Central memory CD8-positive, alpha-beta T cell (primary cell): ENCODE data around the gene MEDAG.
"Not testable (repeated sequence)": the region's sequence is repeated elsewhere in the genome, so short reads cannot be mapped to it uniquely, and the experiment has no call there.

Experiments
- ATAC-seq: fragments of 150-1000 bp; cut with Tn5 transposase; replicated peaks from 2 replicates; pipeline ENCODE4 v1.10.0; 2022; ENCODE audit warnings: mild to moderate bottlenecking, moderate FRiP score, moderate number of reproducible peaks; ENCODE audit not compliant: poor library complexity, severe bottlenecking; ENCODE audit errors: extremely low read depth
- DNase-seq, 2 donors: peaks; one replicate each; pipeline ENCODE4 v3.0.0; 2021; ENCODE audit warnings: low spot score in 2 of 2
- H3K27ac Mint-ChIP-seq: one replicate; pipeline ENCODE4 v1.8.0; 2022; ENCODE audit warnings: low read depth, mild to moderate bottlenecking, moderate library complexity, mixed read lengths
- H3K27me3 Mint-ChIP-seq: one replicate; pipeline ENCODE4 v1.8.0; 2022; ENCODE audit warnings: mixed read lengths
- H3K36me3 Mint-ChIP-seq: one replicate; pipeline ENCODE4 v1.8.0; 2022; ENCODE audit warnings: mild to moderate bottlenecking, moderate library complexity, mixed read lengths; ENCODE audit not compliant: insufficient read depth
- H3K4me1 Mint-ChIP-seq: one replicate; pipeline ENCODE4 v1.8.0; 2022; ENCODE audit warnings: mixed read lengths
- H3K4me3 Mint-ChIP-seq: one replicate; pipeline ENCODE4 v1.8.0; 2022; ENCODE audit warnings: mild to moderate bottlenecking, moderate library complexity, mixed read lengths
- H3K9me3 Mint-ChIP-seq: one replicate; pipeline ENCODE4 v1.8.0; 2022; ENCODE audit warnings: mixed read lengths

MEDAG gene

DNA sequence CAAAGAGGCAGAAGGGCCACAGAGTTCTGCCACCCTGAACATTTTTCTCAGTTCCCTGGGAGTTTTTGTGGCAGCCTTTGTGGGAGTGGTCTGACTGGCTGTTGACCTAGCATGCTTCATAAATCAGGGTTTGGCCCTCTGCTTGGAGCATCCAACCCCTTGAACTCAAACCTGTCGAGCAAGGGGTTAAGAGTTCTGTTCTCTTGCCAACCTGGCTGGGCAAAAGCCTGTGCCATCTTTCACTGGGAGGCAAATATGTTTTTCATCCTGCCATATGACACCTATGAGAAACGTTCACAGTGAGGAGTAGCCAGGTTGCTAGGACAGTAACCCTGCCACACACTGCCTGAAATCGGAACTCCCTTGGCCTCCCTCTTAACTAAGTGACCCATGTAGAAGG is 18.6 kb downstream of the MEDAG start:
- peaks cover 43% of the 10 kb centered on the region for H3K27me3 Mint-ChIP-seq
- H3K9me3 Mint-ChIP-seq: no peaks in the 10 kb centered on the region
- no peak overlapping the region for H3K27ac Mint-ChIP-seq
- no peaks in the 10 kb centered on the region for H3K36me3 Mint-ChIP-seq
- H3K4me1 Mint-ChIP-seq: peaks cover 5% of the 10 kb centered on the region
- no peak for DNase-seq
- ATAC-seq: no peak
- H3K4me3 Mint-ChIP-seq: no peak overlapping the region

DNA sequence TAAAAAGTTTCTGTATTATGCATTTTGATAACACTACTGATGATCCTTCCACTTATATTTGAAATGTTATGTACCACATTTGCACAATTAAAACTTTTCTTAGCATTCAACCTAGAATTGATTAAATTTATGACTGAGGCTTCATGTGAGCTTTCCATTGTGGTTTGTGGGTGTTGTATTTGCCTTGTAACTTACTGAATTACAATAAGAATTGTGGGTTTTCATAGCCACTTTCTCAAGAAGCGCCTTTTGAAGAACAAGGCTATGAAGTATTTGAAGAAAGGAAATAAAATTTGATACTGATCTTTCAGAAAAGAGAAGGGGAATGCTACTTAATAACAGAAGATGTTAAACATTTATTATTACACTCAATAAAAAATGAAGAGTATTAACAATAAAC is 19.4 kb downstream of the MEDAG start:
- H3K27ac Mint-ChIP-seq: no peak overlapping the region
- peaks cover 47% of the 10 kb centered on the region for H3K27me3 Mint-ChIP-seq
- ATAC-seq (no peak), DNase-seq (no peak)
- H3K36me3 Mint-ChIP-seq: no peaks in the 10 kb centered on the region
- no peak overlapping the region for H3K4me3 Mint-ChIP-seq
- peaks cover 5% of the 10 kb centered on the region for H3K4me1 Mint-ChIP-seq
- no peaks in the 10 kb centered on the region for H3K9me3 Mint-ChIP-seq

DNA sequence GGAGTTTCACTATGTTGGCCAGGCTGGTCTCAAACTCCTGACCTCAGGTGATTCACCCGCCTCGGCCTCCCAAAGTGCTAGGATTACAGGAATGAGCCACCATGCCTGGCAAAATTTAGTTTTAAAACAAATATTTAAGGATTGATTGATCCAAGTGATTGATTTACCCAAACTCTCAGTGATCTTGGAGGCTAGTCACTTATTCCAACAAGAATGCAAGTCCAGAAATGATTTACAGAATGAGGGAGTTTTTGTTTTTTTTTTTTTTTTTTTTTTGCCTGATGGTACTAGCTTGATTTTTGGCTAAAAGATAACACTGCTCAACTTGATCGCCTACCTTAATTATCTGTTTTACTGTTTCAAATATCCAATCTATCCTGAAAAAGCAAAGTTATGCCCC is 20.7 kb downstream of the MEDAG start:
- ATAC-seq (no peak), DNase-seq (no peak)
- Mint-ChIP-seq H3K27me3 (peaks cover 51% of the 10 kb centered on the region), H3K27ac (no peak overlapping the region), H3K36me3 (no peaks in the 10 kb centered on the region), H3K4me1 (peaks cover 5% of the 10 kb centered on the region), H3K4me3 (no peak overlapping the region), H3K9me3 (no peaks in the 10 kb centered on the region)

DNA sequence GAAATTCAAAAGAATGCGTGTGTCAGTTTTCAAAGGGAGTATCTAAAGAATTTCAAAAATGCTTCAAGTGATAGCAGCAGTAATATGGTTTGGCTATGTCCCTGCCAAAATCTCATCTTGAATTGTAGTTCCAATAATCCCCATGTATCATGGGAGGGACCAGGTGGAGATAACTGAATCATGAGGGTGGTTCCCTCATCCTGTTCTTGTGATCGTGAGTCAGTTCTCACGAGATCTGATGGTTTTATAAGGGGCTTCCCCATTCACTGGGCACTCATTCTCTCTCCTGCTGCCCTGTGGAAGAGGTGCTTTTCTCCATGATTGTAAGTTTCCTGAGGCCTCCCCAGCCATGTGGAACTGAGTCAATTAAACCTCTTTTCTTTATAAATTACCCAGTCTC is 21.1 kb downstream of the MEDAG start:
- H3K9me3 Mint-ChIP-seq, H3K36me3 Mint-ChIP-seq, DNase-seq, H3K4me1 Mint-ChIP-seq, H3K4me3 Mint-ChIP-seq, H3K27ac Mint-ChIP-seq, ATAC-seq: not testable (repeated sequence)
- H3K27me3 Mint-ChIP-seq: peaks cover 52% of the 10 kb centered on the region

DNA sequence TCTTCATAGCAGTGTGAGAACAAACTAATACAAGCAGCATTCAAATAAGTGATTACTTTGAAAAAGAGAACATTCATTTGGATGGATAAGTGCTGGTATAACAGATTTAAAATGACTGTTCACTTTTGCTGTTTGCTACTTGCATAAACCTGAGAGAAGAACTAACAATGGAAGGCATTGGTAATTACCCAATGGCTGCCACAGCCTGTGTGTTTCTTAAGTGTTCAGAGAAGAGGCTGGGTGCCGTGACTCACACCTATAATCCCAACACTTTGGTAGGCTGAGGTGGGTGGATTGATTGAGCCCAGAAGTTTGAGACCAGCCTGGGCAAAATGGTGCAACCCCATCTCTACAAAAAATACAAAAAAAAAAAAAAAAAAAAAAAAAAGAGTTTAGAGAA is 21.5 kb downstream of the MEDAG start:
- Mint-ChIP-seq H3K9me3 (no peaks in the 10 kb centered on the region), H3K27ac (no peak overlapping the region), H3K36me3 (no peaks in the 10 kb centered on the region), H3K4me1 (peaks cover 5% of the 10 kb centered on the region), H3K27me3 (peaks cover 55% of the 10 kb centered on the region), H3K4me3 (no peak overlapping the region)
- DNase-seq (no peak), ATAC-seq (no peak)

DNA sequence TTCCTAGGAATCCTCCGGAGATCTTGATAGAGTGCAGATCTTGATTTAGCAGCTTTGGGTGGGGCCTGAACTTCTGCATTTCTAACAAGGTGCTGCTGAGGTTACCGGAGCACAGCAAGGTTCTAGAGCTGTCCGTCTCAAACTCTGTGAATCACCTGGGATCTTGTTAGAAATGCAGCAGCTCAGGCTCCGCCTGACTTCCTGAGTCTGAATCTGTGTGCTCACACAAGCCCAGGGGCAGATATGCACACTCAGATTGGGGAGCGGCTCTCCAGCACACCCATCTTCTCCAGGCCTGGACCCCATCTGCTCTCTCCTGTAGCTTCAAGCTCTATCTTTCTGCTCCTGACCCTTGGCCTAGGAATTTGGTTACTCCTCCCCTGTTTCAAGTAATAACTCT is 22.9 kb downstream of the MEDAG start:
- ATAC-seq: no peak
- no peaks in the 10 kb centered on the region for H3K9me3 Mint-ChIP-seq
- peaks cover 57% of the 10 kb centered on the region for H3K27me3 Mint-ChIP-seq
- peaks cover 5% of the 10 kb centered on the region for H3K4me1 Mint-ChIP-seq
- no peak for DNase-seq
- H3K4me3 Mint-ChIP-seq: no peak overlapping the region
- no peak overlapping the region for H3K27ac Mint-ChIP-seq
- no peaks in the 10 kb centered on the region for H3K36me3 Mint-ChIP-seq

DNA sequence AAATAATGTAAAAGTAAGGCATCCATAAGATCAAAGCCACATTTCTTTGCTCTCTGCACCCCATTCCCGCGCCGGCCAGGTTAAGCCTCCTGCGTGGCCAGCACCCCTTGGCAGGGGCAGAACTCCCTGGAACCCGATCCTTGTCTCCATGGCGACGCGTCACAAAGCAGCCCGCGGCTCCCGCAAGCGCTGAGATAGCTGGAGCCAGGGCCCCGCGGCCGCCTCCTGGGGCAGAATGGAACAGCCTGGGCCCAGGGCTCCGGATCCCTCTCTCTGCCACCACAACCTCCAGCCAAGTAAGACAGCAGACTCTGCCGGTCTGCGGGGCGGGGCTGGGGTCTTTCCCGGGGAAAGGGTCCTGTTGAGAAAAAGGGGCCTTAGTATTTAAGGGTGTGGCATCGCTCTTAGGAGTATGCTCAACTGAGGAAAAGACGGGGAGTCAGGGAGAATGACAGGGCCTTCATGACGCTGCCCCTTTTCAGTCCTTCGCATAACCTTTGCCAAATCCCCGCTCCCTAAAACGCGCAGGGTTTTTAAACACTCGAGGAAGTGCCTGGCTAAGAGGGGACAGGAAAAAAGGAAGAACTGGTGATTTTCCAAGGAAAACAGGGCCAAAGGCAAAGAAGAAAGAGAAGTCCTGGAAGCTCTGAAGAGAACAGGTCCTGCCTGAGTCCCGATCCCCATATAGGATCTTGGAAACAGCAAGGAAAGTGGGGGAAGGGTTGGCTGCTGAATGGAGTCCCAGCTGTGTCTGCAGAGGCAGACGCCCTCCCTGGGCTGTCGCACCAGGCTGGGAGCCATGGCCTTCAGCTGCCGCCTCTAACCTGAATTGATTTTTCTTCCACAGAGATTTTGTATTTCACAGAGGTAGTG is 26.6 kb downstream of the MEDAG start, which contains the start of gene TEX26:
Gene TEX26 (plus strand): TSS at position 176 of the 873 bp plus-strand sequence. CDS start 60 bp downstream, at position 236.
- Mint-ChIP-seq H3K4me1 (no peaks in the 10 kb centered on the region), H3K36me3 (no peaks in the 10 kb centered on the region), H3K27ac (no peak within 1 kb of the TSS), H3K4me3 (no peak within 1 kb of the TSS), H3K9me3 (peaks cover 4% of the 10 kb centered on the region), H3K27me3 (peaks cover 84% of the 10 kb centered on the region)
- DNase-seq (no peak), ATAC-seq (no peak)

DNA sequence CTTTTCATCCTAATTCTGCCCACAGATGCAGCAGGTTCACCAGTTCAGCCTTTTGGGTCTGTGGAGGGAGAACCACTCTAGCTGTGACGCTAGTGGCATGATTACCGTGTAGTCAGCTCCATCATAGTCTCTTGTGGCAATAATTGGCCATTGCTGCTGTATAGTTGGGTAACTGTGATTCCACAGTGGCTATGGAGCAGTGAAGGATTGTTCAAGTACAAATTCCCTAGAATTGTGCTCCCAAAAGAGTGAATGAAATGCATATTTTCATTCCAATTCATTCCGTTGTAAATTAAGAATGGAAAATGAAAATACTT is 27.2 kb downstream of the MEDAG start:
- no peak overlapping the region for H3K4me3 Mint-ChIP-seq
- no peaks in the 10 kb centered on the region for H3K4me1 Mint-ChIP-seq
- no peaks in the 10 kb centered on the region for H3K36me3 Mint-ChIP-seq
- no peak overlapping the region for H3K27ac Mint-ChIP-seq
- H3K27me3 Mint-ChIP-seq: peaks cover 87% of the 10 kb centered on the region
- no peak for DNase-seq
- H3K9me3 Mint-ChIP-seq: peaks cover 4% of the 10 kb centered on the region
- ATAC-seq: no peak

DNA sequence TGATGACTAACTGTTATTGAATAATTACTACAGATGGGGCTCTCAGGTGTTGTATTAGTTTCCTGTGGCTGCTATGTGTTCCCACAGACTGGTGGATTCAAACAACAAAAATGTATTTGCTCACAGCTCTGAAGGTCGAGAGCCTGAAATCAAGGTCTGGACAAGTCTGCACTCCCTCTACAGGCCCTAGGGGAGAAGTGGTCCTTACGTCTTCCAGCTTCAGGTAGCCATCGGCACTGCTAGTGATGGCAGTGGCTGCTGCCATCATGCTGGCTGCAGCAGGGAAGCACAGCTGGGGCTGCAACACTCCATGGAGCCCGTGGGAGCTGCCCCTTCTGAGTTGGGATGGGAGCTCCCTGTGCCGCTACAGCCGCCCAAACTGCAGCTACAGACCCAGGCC is 28.3 kb downstream of the MEDAG start:
- no peak for DNase-seq
- Mint-ChIP-seq H3K36me3 (no peaks in the 10 kb centered on the region), H3K27ac (no peak overlapping the region), H3K4me3 (no peak overlapping the region), H3K4me1 (no peaks in the 10 kb centered on the region), H3K9me3 (peaks cover 4% of the 10 kb centered on the region), H3K27me3 (peaks cover 76% of the 10 kb centered on the region)
- no peak for ATAC-seq

DNA sequence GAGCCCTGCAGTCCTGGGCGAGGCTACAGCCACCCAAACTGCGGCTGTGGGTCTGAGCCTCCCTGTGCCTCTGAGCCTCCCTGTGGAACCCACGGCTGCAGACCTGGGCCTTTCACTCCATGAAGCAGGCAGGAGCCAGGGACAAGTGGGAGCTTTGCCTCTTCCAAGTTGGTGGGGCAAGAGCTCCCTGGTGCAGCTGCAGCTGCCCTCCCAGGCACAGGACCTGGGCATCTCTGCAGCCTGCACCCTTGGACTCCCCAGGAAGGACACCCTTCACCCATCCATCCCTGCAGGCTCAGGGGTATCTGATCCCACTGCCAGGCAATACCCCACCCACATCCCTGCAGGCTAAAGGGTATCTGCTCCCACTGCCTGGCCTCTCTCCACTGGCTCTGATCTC is 28.7 kb downstream of the MEDAG start:
- no peaks in the 10 kb centered on the region for H3K4me1 Mint-ChIP-seq
- no peaks in the 10 kb centered on the region for H3K36me3 Mint-ChIP-seq
- DNase-seq (no peak), ATAC-seq (no peak)
- H3K9me3 Mint-ChIP-seq: peaks cover 4% of the 10 kb centered on the region
- peaks cover 72% of the 10 kb centered on the region for H3K27me3 Mint-ChIP-seq
- no peak overlapping the region for H3K4me3 Mint-ChIP-seq
- H3K27ac Mint-ChIP-seq: no peak overlapping the region

DNA sequence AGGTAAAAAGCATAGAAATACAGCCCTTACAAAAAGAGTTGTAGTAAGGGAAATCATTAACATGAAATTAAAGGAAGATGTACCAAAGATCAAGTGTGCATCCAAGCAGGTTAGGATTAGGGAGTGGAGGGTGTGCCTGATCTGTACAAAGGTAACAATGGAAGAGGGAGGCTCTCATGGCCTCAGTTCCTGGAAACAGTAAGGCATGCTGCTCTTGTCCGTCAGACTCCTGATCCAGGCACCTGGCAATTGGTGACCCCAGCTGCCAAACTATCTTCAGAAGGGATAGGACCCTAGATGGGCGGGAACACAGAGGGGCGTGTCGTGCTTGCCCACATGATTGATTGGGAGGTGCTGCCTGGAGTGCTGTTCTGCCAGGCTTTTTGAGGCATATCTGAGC is 30.9 kb downstream of the MEDAG start:
- Mint-ChIP-seq H3K9me3 (peaks cover 4% of the 10 kb centered on the region), H3K36me3 (no peaks in the 10 kb centered on the region), H3K4me1 (no peaks in the 10 kb centered on the region), H3K27me3 (peaks cover 51% of the 10 kb centered on the region), H3K4me3 (no peak overlapping the region), H3K27ac (no peak overlapping the region)
- DNase-seq (no peak), ATAC-seq (no peak)

DNA sequence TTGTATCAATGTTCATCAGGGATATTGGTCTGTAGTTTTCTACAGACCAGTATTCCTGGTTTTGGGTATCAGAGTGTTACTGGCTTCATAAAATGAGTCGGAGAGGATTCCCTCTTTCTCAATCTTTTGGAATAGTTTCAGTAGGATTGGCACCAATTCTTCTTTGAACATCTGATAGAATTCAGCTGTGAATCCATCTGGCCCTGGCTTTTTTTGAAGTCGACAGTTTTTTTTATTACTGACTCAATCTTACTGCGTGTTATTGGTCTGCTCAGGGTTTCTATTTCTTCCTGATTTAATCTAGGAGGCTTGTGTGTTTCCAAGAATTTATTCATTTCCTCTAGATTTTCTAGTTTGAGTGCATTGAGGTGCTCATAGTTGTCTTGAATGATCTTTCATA is 37.8 kb downstream of the MEDAG start:
- no peaks in the 10 kb centered on the region for H3K36me3 Mint-ChIP-seq
- H3K4me3 Mint-ChIP-seq: no peak overlapping the region
- DNase-seq (no peak), ATAC-seq (no peak)
- peaks cover 14% of the 10 kb centered on the region for H3K9me3 Mint-ChIP-seq
- H3K27ac Mint-ChIP-seq: no peak overlapping the region
- H3K27me3 Mint-ChIP-seq: peaks cover 49% of the 10 kb centered on the region
- H3K4me1 Mint-ChIP-seq: no peaks in the 10 kb centered on the region

DNA sequence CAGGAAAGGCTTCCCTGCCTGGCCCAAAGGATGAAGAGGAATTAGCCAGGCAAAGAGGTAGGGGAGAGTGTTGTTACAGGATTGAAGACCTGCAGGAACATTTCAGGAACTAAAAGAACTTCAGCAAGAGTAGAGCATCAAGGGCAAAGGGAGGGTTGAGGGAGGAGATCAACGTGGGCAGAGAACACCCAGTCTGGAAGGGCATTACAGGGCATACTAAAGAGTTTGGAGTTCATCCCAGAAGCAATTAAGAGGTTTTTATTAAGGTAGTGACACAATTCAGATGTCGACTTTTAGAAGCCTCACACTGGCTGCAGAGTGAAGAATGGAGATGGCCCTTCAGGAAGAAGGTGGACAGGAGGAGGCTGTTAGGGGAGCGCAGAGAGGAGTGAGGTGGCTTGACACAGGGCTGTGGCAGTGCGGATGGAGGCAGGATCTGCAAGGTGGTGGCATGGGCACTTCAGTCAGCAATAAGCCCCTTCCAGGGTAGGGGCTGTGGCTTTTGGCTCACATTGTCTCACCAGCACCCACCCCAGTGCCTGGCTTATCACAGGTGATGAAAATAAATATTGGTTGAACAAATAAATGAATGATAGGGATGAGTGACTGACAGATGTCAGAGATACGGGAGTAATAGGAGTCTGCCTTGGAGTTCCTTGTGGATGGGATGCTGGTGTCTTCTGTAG is 51.3 kb downstream of the MEDAG start:
- Mint-ChIP-seq H3K4me3 (no peak overlapping the region), H3K27ac (no peak overlapping the region), H3K36me3 (no peaks in the 10 kb centered on the region), H3K27me3 (peaks cover 83% of the 10 kb centered on the region), H3K4me1 (no peaks in the 10 kb centered on the region), H3K9me3 (peaks cover 10% of the 10 kb centered on the region)
- no peak for ATAC-seq
- DNase-seq: no peak
